ENCODE data around the gene LRP10.

GRCh38 chr14:22887990-22888378 is 16.4 kb downstream of the LRP10 start:
- no peak for TF ChIP-seq CTCF (IDR thresholded peaks at IDR 0.05)
- no peak for TF ChIP-seq EZH2 (IDR thresholded peaks at IDR 0.05; ENCODE audit: borderline replicate concordance, insufficient read depth, low read depth, low read length, poor library complexity, severe bottlenecking)
